GM23248 (cell line): Measurements from ENCODE around the gene UNC5A.

ENCODE experiments used
- EZH2 ChIP-seq: fragments of 200-600 bp; sonication (generic); IDR thresholded peaks from 2 replicates; pipeline ENCODE4 v1.6.1; 2018; ENCODE audit warnings: antibody characterized with exemption, mild to moderate bottlenecking; ENCODE audit not compliant: insufficient read depth, poor library complexity, severe bottlenecking
- EZH2phosphoT487 ChIP-seq: fragments of 200-600 bp; sonication (generic); IDR thresholded peaks from 2 replicates; pipeline ENCODE4 v1.6.1; 2018; ENCODE audit warnings: antibody characterized with exemption, moderate library complexity, mild to moderate bottlenecking, low read depth; ENCODE audit not compliant: insufficient read depth

DNA sequence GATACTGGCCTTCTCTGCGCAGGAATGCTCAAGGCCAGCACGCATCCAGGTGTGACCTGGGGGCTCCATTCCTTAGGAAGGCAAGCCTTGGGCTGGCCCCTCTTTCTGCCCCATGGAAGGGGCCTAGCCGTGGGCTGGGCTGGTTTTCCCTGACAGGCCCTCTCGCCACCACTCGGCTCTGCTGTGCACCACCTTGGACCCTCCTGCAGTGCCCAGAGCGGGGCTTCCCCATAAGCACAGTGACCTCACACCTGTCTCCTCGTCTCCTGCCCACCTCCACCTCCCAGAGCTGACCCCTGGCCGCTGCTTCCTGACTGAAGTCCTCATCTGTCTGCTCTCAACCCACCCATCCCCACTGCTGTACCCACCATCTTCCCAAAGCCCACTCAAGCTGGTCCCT lies 21.1 kb downstream of the UNC5A start:
- TF ChIP-seq EZH2phosphoT487 (no peak), EZH2 (no peak)
